IPS-20b (cell line): Measurements from ENCODE around the gene CRYZ.

Experiments used
- H3K27ac ChIP-seq: one replicate; pipeline ENCODE4 v1.5.1; 2013; ENCODE audit warnings: low read length
- H3K27me3 ChIP-seq: 2 replicates; pipeline ENCODE4 v1.6.1; 2013; ENCODE audit warnings: mild to moderate bottlenecking, low read length, inconsistent platforms; ENCODE audit not compliant: insufficient read depth
- H3K36me3 ChIP-seq: 2 replicates; pipeline ENCODE4 v1.6.1; 2013; ENCODE audit warnings: low read depth, mild to moderate bottlenecking, inconsistent platforms, low read length, moderate library complexity; ENCODE audit not compliant: insufficient read depth
- H3K4me1 ChIP-seq: 2 replicates; pipeline ENCODE4 v1.6.1; 2013; ENCODE audit warnings: mild to moderate bottlenecking, control low read depth, inconsistent platforms, low read length, moderate library complexity; ENCODE audit not compliant: insufficient read depth
- H3K4me3 ChIP-seq: 2 replicates; pipeline ENCODE4 v1.5.1; 2013; ENCODE audit warnings: mild to moderate bottlenecking, low read length, inconsistent platforms
- H3K9ac ChIP-seq: 2 replicates; pipeline ENCODE4 v1.6.1; 2013; ENCODE audit warnings: low read depth, mild to moderate bottlenecking, inconsistent platforms, low read length, moderate library complexity
- H3K9me3 ChIP-seq: 2 replicates; pipeline ENCODE4 v1.6.1; 2013; ENCODE audit warnings: mild to moderate bottlenecking, low read depth, low read length, inconsistent platforms; ENCODE audit not compliant: insufficient read depth

CRYZ gene

DNA sequence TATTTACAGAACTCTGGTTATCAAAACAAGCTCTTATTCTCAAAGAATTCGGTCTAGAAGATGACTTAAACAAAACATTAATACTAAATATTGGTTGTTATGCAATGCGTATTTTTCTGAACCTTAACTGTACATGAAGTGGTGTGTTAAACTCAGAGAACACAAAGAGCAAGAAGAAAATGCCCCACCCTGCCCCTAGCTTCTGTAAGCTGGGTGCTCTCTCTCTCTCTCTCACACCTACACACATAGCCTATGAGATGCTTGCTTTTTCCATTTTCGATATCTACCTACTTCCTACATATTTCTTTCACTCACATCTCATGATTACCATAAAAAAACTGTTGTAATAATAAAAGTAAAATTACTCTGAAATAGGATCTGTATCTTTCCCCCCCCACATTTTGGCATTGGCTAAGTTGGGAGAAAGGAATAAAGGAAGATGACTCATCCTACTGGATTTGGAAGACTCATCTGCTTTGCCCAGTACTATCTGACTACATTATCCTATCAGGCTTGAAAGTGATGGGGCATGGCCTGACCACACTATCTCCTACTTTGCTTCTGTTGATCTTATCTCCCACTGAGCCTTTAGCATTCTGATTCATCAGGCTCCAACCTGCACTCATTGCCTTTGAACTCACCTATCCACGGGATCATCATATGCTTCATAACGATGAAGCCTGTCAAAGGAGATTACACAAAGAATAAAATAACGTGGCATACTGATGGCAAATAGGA, 2.9 kb downstream of the CRYZ start:
- Histone ChIP-seq H3K9ac (no peak overlapping the region), H3K4me1 (peaks cover 20% of the 10 kb centered on the region), H3K36me3 (peaks cover 20% of the 10 kb centered on the region), H3K4me3 (no peak overlapping the region), H3K9me3 (peaks cover 9% of the 10 kb centered on the region), H3K27me3 (no peaks in the 10 kb centered on the region), H3K27ac (no peak overlapping the region)

GRCh38 chr1:74728736-74729135, 4.1 kb downstream of the CRYZ start:
- no peak overlapping the region for H3K27ac ChIP-seq
- H3K9ac ChIP-seq, result no peak overlapping the region
- peaks cover 14% of the 10 kb centered on the region for H3K4me1 ChIP-seq
- no peaks in the 10 kb centered on the region for H3K27me3 ChIP-seq
- H3K36me3 ChIP-seq, result peaks cover 29% of the 10 kb centered on the region
- H3K4me3 ChIP-seq, result no peak overlapping the region
- peaks cover 9% of the 10 kb centered on the region for H3K9me3 ChIP-seq

- Histone ChIP-seq H3K4me3 (no peak overlapping the region), H3K9me3 (peaks cover 9% of the 10 kb centered on the region), H3K27ac (no peak overlapping the region), H3K36me3 (peaks cover 56% of the 10 kb centered on the region), H3K4me1 (peaks cover 9% of the 10 kb centered on the region), H3K9ac (no peak overlapping the region), H3K27me3 (no peaks in the 10 kb centered on the region)
Measured at GRCh38 chr1:74726063-74726462, 6.8 kb downstream of the CRYZ start.

- no peak overlapping the region for H3K4me3 ChIP-seq
- peaks cover 78% of the 10 kb centered on the region for H3K36me3 ChIP-seq
- H3K27ac ChIP-seq, result no peak overlapping the region
- H3K9me3 ChIP-seq, result no peaks in the 10 kb centered on the region
- no peaks in the 10 kb centered on the region for H3K27me3 ChIP-seq
- H3K4me1 ChIP-seq, result no peaks in the 10 kb centered on the region
- no peak overlapping the region for H3K9ac ChIP-seq
Measured at GRCh38 chr1:74717626-74718025, 15.2 kb downstream of the CRYZ start.

GRCh38 chr1:74716822-74717221, 16.0 kb downstream of the CRYZ start:
- Histone ChIP-seq H3K9ac (no peak overlapping the region), H3K36me3 (peaks cover 70% of the 10 kb centered on the region), H3K27me3 (no peaks in the 10 kb centered on the region), H3K4me3 (no peak overlapping the region), H3K4me1 (no peaks in the 10 kb centered on the region), H3K27ac (no peak overlapping the region), H3K9me3 (no peaks in the 10 kb centered on the region)

DNA sequence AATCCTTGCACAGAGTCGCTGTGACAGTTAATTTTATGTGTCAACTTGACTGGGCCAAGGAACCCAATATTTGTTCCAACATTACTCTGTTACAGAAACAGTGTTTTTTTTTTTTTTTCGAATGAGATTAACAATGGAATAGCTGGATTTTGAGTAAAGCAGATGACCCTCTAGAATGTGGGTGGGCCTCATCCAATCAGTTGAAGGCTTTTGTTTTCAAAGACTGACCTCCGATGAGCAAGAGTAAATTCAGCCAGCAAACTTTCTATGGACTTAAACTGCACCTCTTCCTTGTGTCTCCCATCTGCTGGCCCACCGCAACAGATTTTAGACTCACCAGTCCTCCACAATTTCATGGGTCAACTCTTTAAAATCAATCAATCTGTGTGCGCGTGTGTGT, 17.0 kb downstream of the CRYZ start:
- H3K4me1 ChIP-seq, result no peaks in the 10 kb centered on the region
- no peak overlapping the region for H3K4me3 ChIP-seq
- peaks cover 66% of the 10 kb centered on the region for H3K36me3 ChIP-seq
- no peak overlapping the region for H3K27ac ChIP-seq
- no peaks in the 10 kb centered on the region for H3K27me3 ChIP-seq
- no peak overlapping the region for H3K9ac ChIP-seq
- no peaks in the 10 kb centered on the region for H3K9me3 ChIP-seq

- Histone ChIP-seq H3K9ac (no peak overlapping the region), H3K36me3 (peaks cover 59% of the 10 kb centered on the region), H3K9me3 (no peaks in the 10 kb centered on the region), H3K27ac (no peak overlapping the region), H3K4me3 (no peak overlapping the region), H3K27me3 (no peaks in the 10 kb centered on the region), H3K4me1 (no peaks in the 10 kb centered on the region)
Measured at GRCh38 chr1:74715236-74715502, 17.7 kb downstream of the CRYZ start.

- H3K36me3 ChIP-seq, result peaks cover 57% of the 10 kb centered on the region
- H3K4me1 ChIP-seq, result no peaks in the 10 kb centered on the region
- no peak overlapping the region for H3K27ac ChIP-seq
- no peak overlapping the region for H3K4me3 ChIP-seq
- H3K9ac ChIP-seq, result no peak overlapping the region
- no peaks in the 10 kb centered on the region for H3K9me3 ChIP-seq
- H3K27me3 ChIP-seq, result no peaks in the 10 kb centered on the region
Measured at GRCh38 chr1:74714429-74715235, 18.2 kb downstream of the CRYZ start.

DNA sequence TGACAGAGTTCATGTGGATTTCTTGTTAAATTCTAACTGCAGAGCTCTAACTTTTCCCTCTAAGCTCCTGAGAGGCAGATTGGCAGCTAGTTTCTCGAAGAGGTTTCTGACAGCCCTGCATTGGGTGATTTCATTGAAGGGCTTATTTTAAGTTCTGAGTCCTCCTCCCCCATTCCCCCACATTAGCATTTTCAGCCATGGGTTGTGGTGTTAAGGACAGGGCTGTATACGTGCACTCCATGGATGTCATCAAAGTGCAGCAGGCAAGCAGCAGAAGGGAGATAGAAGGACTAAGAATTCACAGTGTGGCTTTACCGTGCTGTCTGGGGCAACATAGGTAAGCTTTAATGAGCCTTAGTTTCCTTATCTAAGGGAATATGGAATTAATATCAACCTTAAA, 19.0 kb downstream of the CRYZ start:
- Histone ChIP-seq H3K36me3 (peaks cover 60% of the 10 kb centered on the region), H3K4me3 (no peak overlapping the region), H3K4me1 (no peaks in the 10 kb centered on the region), H3K27ac (no peak overlapping the region), H3K9me3 (no peaks in the 10 kb centered on the region), H3K27me3 (no peaks in the 10 kb centered on the region), H3K9ac (no peak overlapping the region)

DNA sequence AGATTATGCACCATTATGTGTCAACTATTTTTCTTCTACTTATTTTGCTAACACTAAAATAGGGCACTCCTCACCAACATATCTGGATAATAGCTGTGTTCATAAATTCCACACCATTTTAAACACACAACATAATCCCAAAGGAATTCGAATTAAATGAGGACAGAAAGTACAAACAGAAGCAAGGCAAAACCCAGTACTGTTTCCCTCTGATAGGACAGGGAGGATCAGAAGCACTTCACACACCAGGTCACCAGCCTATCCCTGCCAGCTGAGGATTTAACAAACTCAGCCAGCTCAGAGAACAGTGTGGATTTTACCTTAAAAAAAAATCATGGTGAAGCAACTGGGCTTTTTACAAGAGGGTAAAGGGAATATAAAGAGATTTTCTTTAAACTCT, 20.0 kb downstream of the CRYZ start:
- Histone ChIP-seq H3K27ac (no peak overlapping the region), H3K9ac (no peak overlapping the region), H3K4me1 (no peaks in the 10 kb centered on the region), H3K4me3 (no peak overlapping the region), H3K36me3 (peaks cover 53% of the 10 kb centered on the region), H3K9me3 (no peaks in the 10 kb centered on the region), H3K27me3 (no peaks in the 10 kb centered on the region)

- H3K27ac ChIP-seq, result no peak overlapping the region
- H3K36me3 ChIP-seq, result peaks cover 44% of the 10 kb centered on the region
- H3K4me3 ChIP-seq, result no peak overlapping the region
- no peaks in the 10 kb centered on the region for H3K4me1 ChIP-seq
- H3K9ac ChIP-seq, result no peak overlapping the region
- no peaks in the 10 kb centered on the region for H3K27me3 ChIP-seq
- H3K9me3 ChIP-seq, result no peaks in the 10 kb centered on the region
Measured at GRCh38 chr1:74703386-74704182, 29.3 kb downstream of the CRYZ start.

GRCh38 chr1:74699331-74699730, 33.5 kb downstream of the CRYZ start:
- H3K9me3 ChIP-seq, result no peaks in the 10 kb centered on the region
- H3K27ac ChIP-seq, result no peak overlapping the region
- H3K9ac ChIP-seq, result no peak overlapping the region
- no peaks in the 10 kb centered on the region for H3K4me1 ChIP-seq
- H3K4me3 ChIP-seq, result no peak overlapping the region
- H3K36me3 ChIP-seq, result peaks cover 9% of the 10 kb centered on the region
- H3K27me3 ChIP-seq, result no peaks in the 10 kb centered on the region
